Neuronal stem cell (in vitro differentiated cells): Measurements from ENCODE around the gene QSOX1.
A peak's percentile ranks its signal among the peaks of the same experiment; 100 is the strongest.

Experiments used
- DNase-seq: peaks from one replicate; pipeline ENCODE4 v3.0.0-alpha.2; 2013; ENCODE audit warnings: low spot score
- H2AFZ ChIP-seq: one replicate; pipeline ENCODE4 v1.6.1; 2013; ENCODE audit warnings: mild to moderate bottlenecking, low read length, inconsistent platforms
- H2AK5ac ChIP-seq: 2 replicates; pipeline ENCODE4 v1.6.1; 2013; ENCODE audit warnings: low read depth, mild to moderate bottlenecking, inconsistent platforms, low read length, moderate library complexity, mixed read lengths
- H2BK120ac ChIP-seq: 2 replicates; pipeline ENCODE4 v1.6.1; 2013; ENCODE audit warnings: low read depth, mild to moderate bottlenecking, inconsistent platforms, low read length, moderate library complexity, mixed read lengths
- H2BK12ac ChIP-seq: one replicate; pipeline ENCODE4 v1.6.1; 2013; ENCODE audit warnings: low read length, inconsistent platforms
- H2BK15ac ChIP-seq: 2 replicates; pipeline ENCODE4 v1.6.1; 2013; ENCODE audit warnings: mild to moderate bottlenecking, low read length, inconsistent platforms, mixed read lengths
- H2BK5ac ChIP-seq: one replicate; pipeline ENCODE4 v1.6.1; 2013; ENCODE audit warnings: inconsistent platforms, mild to moderate bottlenecking, low read length, moderate library complexity
- H3K14ac ChIP-seq: one replicate; pipeline ENCODE4 v1.6.1; 2013; ENCODE audit warnings: low read length, inconsistent platforms
- H3K18ac ChIP-seq: 2 replicates; pipeline ENCODE4 v1.6.1; 2013; ENCODE audit warnings: low read length, inconsistent platforms
- H3K23ac ChIP-seq: 2 replicates; pipeline ENCODE4 v1.6.1; 2013; ENCODE audit warnings: low read depth, mild to moderate bottlenecking, mixed read lengths, low read length, inconsistent platforms; ENCODE audit not compliant: poor library complexity
- H3K27ac ChIP-seq: replicated peaks from 3 replicates; pipeline ENCODE4 v1.5.1; 2013; ENCODE audit warnings: low read length, inconsistent platforms
- H3K27me3 ChIP-seq, 3 experiments: 2 replicates each; pipeline ENCODE4 v1.6.1; 2013; ENCODE audit warnings: low read length in 3 of 3, mild to moderate bottlenecking in 2 of 3, inconsistent platforms in 1 of 3, low read depth in 1 of 3, mixed read lengths in 1 of 3, moderate library complexity in 1 of 3; ENCODE audit not compliant: control insufficient read depth in 3 of 3, insufficient read depth in 3 of 3
- H3K36me3 ChIP-seq, 2 donors: replicated peaks in 1 of 2; 2 replicates each; pipeline ENCODE4 v1.6.1; 2013; ENCODE audit warnings: low read length in 2 of 2; ENCODE audit not compliant: control insufficient read depth in 2 of 2, insufficient read depth in 2 of 2
- H3K4ac ChIP-seq: 2 replicates; pipeline ENCODE4 v1.6.1; 2013; ENCODE audit warnings: inconsistent platforms, mild to moderate bottlenecking, low read length, moderate library complexity
- H3K4me1 ChIP-seq, 2 donors: 1 replicate in 1 of 2; 2 replicates in 1 of 2; pipeline ENCODE4 v1.6.1; 2013; ENCODE audit warnings: low read length in 2 of 2, low read depth in 1 of 2; ENCODE audit not compliant: control insufficient read depth in 2 of 2, insufficient read depth in 1 of 2
- H3K4me2 ChIP-seq: one replicate; pipeline ENCODE4 v1.6.1; 2013; ENCODE audit warnings: mild to moderate bottlenecking, low read length, inconsistent platforms; ENCODE audit not compliant: insufficient read depth, poor library complexity, severe bottlenecking
- H3K4me3 ChIP-seq, 2 donors: 2 replicates each; pipeline ENCODE4 v1.5.1; 2013; ENCODE audit warnings: low read length in 2 of 2, mild to moderate bottlenecking in 2 of 2, inconsistent platforms in 1 of 2, moderate library complexity in 1 of 2
- H3K79me1 ChIP-seq: one replicate; pipeline ENCODE4 v1.6.1; 2013; ENCODE audit warnings: low read depth, mild to moderate bottlenecking, inconsistent platforms, low read length, moderate library complexity
- H3K9ac ChIP-seq: one replicate; pipeline ENCODE4 v1.6.1; 2013; ENCODE audit warnings: mild to moderate bottlenecking, low read depth, low read length, inconsistent platforms; ENCODE audit not compliant: poor library complexity
- H3K9me3 ChIP-seq, 2 donors: replicated peaks in 1 of 2; 2 replicates each; pipeline versions ENCODE3 to v1.6.1; 2013; ENCODE audit warnings: low read length in 2 of 2, mild to moderate bottlenecking in 2 of 2, inconsistent platforms in 1 of 2, low read depth in 1 of 2, mixed read lengths in 1 of 2, moderate library complexity in 1 of 2; ENCODE audit not compliant: control insufficient read depth in 2 of 2, insufficient read depth in 1 of 2
- H4K8ac ChIP-seq: one replicate; pipeline ENCODE4 v1.6.1; 2013; ENCODE audit warnings: low read depth, mild to moderate bottlenecking, inconsistent platforms, low read length, moderate library complexity
- H4K91ac ChIP-seq: one replicate; pipeline ENCODE4 v1.6.1; 2013; ENCODE audit warnings: low read length, low read depth, mild to moderate bottlenecking, inconsistent platforms; ENCODE audit not compliant: poor library complexity
- WGBS, 2 donors: extraction: QIAGEN DNeasy Blood & Tissue Kit; methylation state at CpG; one replicate each; pipeline ENCODE4 v1.1.7; 2013; ENCODE audit warnings: missing lambda C conversion rate in 2 of 2, mixed read lengths in 1 of 2; ENCODE audit not compliant: insufficient read length in 2 of 2, insufficient replicate concordance in 1 of 2; ENCODE audit errors: extremely low coverage in 2 of 2; 5-methylcytosine and 5-hydroxymethylcytosine counted together

Gene QSOX1

GRCh38 chr1:180235502-180236239 is 81.0 kb downstream of the QSOX1 start:
- no peak overlapping the region for H4K8ac ChIP-seq
- no peak overlapping the region for H4K91ac ChIP-seq
- H3K23ac ChIP-seq, result no peak overlapping the region
- H2BK120ac ChIP-seq, result peak overlapping the region; percentile 4
- H3K9me3 ChIP-seq, result peaks cover 0 to 3% of the 10 kb centered on the region in 2 donors
- no peak overlapping the region for H3K4ac ChIP-seq
- no CpG with 5 or more reads among the region's 49 CpGs for WGBS, 2 donors
- H2AK5ac ChIP-seq, result no peak overlapping the region
- peak overlapping the region in 1 of 2 donors; percentile 32 for H3K4me3 ChIP-seq
- H3K4me2 ChIP-seq, result no peak overlapping the region
- H3K27me3 ChIP-seq, result peaks cover 63 to 100% (median 88%) of the 10 kb centered on the region in 3 experiments
- no peak overlapping the region for H3K27ac ChIP-seq
- no peaks in the 10 kb centered on the region for H3K79me1 ChIP-seq
- no peak overlapping the region for H2BK5ac ChIP-seq
- peak overlapping the region; percentile 57 for H2AFZ ChIP-seq
- no peak overlapping the region for H2BK12ac ChIP-seq
- H3K4me1 ChIP-seq, result peaks cover 16 to 21% of the 10 kb centered on the region in 2 donors
- DNase-seq, result no peak
- no peak overlapping the region for H2BK15ac ChIP-seq
- no peaks in the 10 kb centered on the region for H3K36me3 ChIP-seq
- no peak overlapping the region for H3K14ac ChIP-seq
- H3K18ac ChIP-seq, result no peak overlapping the region
- H3K9ac ChIP-seq, result no peak overlapping the region

GRCh38 chr1:180236698-180237509 is 82.2 kb downstream of the QSOX1 start:
- Histone ChIP-seq H3K79me1 (no peaks in the 10 kb centered on the region), H2BK5ac (no peak overlapping the region), H4K91ac (no peak overlapping the region), H3K9me3 (peaks cover 0 to 3% of the 10 kb centered on the region in 2 donors), H2AFZ (no peak overlapping the region), H2BK12ac (no peak overlapping the region), H3K9ac (no peak overlapping the region), H4K8ac (no peak overlapping the region), H3K4me1 (peaks cover 9 to 18% of the 10 kb centered on the region in 2 donors), H3K4me2 (no peak overlapping the region), H3K27ac (no peak overlapping the region), H3K23ac (no peak overlapping the region), H3K4ac (no peak overlapping the region), H3K14ac (no peak overlapping the region), H2BK15ac (no peak overlapping the region), H3K27me3 (peaks cover 55 to 100% (median 83%) of the 10 kb centered on the region in 3 experiments), H3K36me3 (no peaks in the 10 kb centered on the region), H3K4me3 (no peak overlapping the region), H2AK5ac (no peak overlapping the region), H3K18ac (no peak overlapping the region), H2BK120ac (no peak overlapping the region)
- no CpG with 5 or more reads among the region's 16 CpGs for WGBS, 2 donors
- DNase-seq, result no peak

- Histone ChIP-seq H4K91ac (no peak overlapping the region), H3K27me3 (peaks cover 44 to 99% (median 72%) of the 10 kb centered on the region in 3 experiments), H2BK120ac (no peak overlapping the region), H2AFZ (no peak overlapping the region), H2BK15ac (no peak overlapping the region), H3K4me3 (no peak overlapping the region), H3K18ac (no peak overlapping the region), H3K9ac (no peak overlapping the region), H3K4ac (no peak overlapping the region), H2AK5ac (no peak overlapping the region), H3K4me1 (peaks cover 9 to 16% of the 10 kb centered on the region in 2 donors), H2BK5ac (no peak overlapping the region), H3K36me3 (no peaks in the 10 kb centered on the region), H2BK12ac (no peak overlapping the region), H3K9me3 (no peaks in the 10 kb centered on the region), H3K23ac (no peak overlapping the region), H4K8ac (no peak overlapping the region), H3K4me2 (no peak overlapping the region), H3K27ac (no peak overlapping the region), H3K14ac (no peak overlapping the region), H3K79me1 (no peaks in the 10 kb centered on the region)
- no peak for DNase-seq
- no CpG with 5 or more reads among the region's 7 CpGs for WGBS, 2 donors
These were observed 83.3 kb downstream of the QSOX1 start for GRCh38 chr1:180237869-180238476.

GRCh38 chr1:180238675-180239074 is 84.0 kb downstream of the QSOX1 start:
- WGBS, 2 donors, result no CpG with 5 or more reads among the region's 7 CpGs
- H2BK12ac ChIP-seq, result no peak overlapping the region

More at GRCh38 chr1:180238675-180239074, 84.0 kb downstream of the QSOX1 start:
- H3K4me1 ChIP-seq, result peaks cover 9 to 16% of the 10 kb centered on the region in 2 donors
- no peak overlapping the region for H2AK5ac ChIP-seq
- no peaks in the 10 kb centered on the region for H3K36me3 ChIP-seq
- H2AFZ ChIP-seq, result no peak overlapping the region
- H3K79me1 ChIP-seq, result no peaks in the 10 kb centered on the region
- H2BK15ac ChIP-seq, result no peak overlapping the region
- H3K23ac ChIP-seq, result no peak overlapping the region
- no peak overlapping the region for H3K4me3 ChIP-seq
- H3K14ac ChIP-seq, result no peak overlapping the region
- no peak overlapping the region for H2BK120ac ChIP-seq
- no peak overlapping the region for H3K18ac ChIP-seq
- H2BK5ac ChIP-seq, result no peak overlapping the region
- no peak for DNase-seq
- H3K4me2 ChIP-seq, result no peak overlapping the region
- H3K9ac ChIP-seq, result no peak overlapping the region
- H4K91ac ChIP-seq, result no peak overlapping the region
- H3K27me3 ChIP-seq, result peaks cover 37 to 99% (median 65%) of the 10 kb centered on the region in 3 experiments
- no peak overlapping the region for H3K27ac ChIP-seq
- H4K8ac ChIP-seq, result no peak overlapping the region
- H3K9me3 ChIP-seq, result no peaks in the 10 kb centered on the region
- H3K4ac ChIP-seq, result no peak overlapping the region
